Spleen (tissue), 7 donors: ENCODE data around the gene PRDM13.

Experiments used
- CTCF ChIP-seq, 11 experiments: fragments of 200-600 bp in 7 of 11; fragments of 450-650 bp in 4 of 11; sonication (generic) in 4 of 11; IDR thresholded peaks in 8 of 11; conservative IDR thresholded peaks in 3 of 11; 1 replicate in 7 of 11; 2 replicates in 4 of 11; pipeline versions ENCODE4 v1.4.0 to v1.8.0; 2016 to 2021; ENCODE audit warnings: antibody characterized with exemption in 11 of 11, inconsistent platforms in 4 of 11, mild to moderate bottlenecking in 1 of 11
- POLR2AphosphoS5 ChIP-seq, 3 donors: sonication (generic); formaldehyde crosslinking; IDR thresholded peaks; one replicate each; pipeline ENCODE4 v1.5.1; 2017; ENCODE audit warnings: antibody characterized with exemption in 3 of 3
- donor health status: DM: no; HTN: no; CAD: no; lungs with moderate emphysema.
- donor health status: DM: no; HTN: no; CAD: no.
- donor health status: DM: no; HTN: no; CAD: no.

GRCh38 chr6:99560668-99561067 is 46.0 kb upstream of the PRDM13 start:
- no peak for TF ChIP-seq CTCF (IDR thresholded peaks at IDR 0.05 in 8 of 11, conservative IDR thresholded peaks at IDR 0.05 in 3 of 11)
- TF ChIP-seq POLR2AphosphoS5 (IDR thresholded peaks at IDR 0.05): no peak
